HL-60 (cell line): ENCODE data around the gene ZNF771.
"Not testable (repeated sequence)": the region's sequence is repeated elsewhere in the genome, so short reads cannot be mapped to it uniquely, and the experiment has no call there.

Experiments used
- DNase-seq, 2 experiments: peaks; one replicate each; pipeline ENCODE4 v3.0.0-alpha.2; 2010 to 2020; ENCODE audit warnings: low read depth in 1 of 2, low spot score in 1 of 2
- H3K27ac ChIP-seq: fragments of 250-450 bp; sonication (Bioruptor Pico); replicated peaks from 2 replicates; pipeline ENCODE4 v1.5.1; 2020; ENCODE audit warnings: mild to moderate bottlenecking, moderate library complexity
- H3K27me3 ChIP-seq: fragments of 250-450 bp; sonication (Bioruptor Pico); 2 replicates; pipeline ENCODE4 v1.5.1; 2021; ENCODE audit warnings: mild to moderate bottlenecking, moderate library complexity; ENCODE audit not compliant: insufficient read depth, poor library complexity, severe bottlenecking
- H3K4me3 ChIP-seq: replicated peaks from 2 replicates; pipeline ENCODE4 v1.5.1; 2011; ENCODE audit warnings: mild to moderate bottlenecking, control low read depth, low read length; ENCODE audit not compliant: insufficient read depth
- GABPA ChIP-seq: IDR thresholded peaks from 2 replicates; pipeline ENCODE4 v1.6.1; 2012; ENCODE audit warnings: low read depth
- POLR2AphosphoS5 ChIP-seq: IDR thresholded peaks from 2 replicates; pipeline ENCODE4 v1.6.1; 2012; ENCODE audit warnings: low read depth
- REST ChIP-seq: IDR thresholded peaks from 2 replicates; pipeline ENCODE4 v1.6.1; 2012; ENCODE audit warnings: low read depth; ENCODE audit not compliant: insufficient replicate concordance
- SPI1 ChIP-seq: IDR thresholded peaks from 2 replicates; pipeline ENCODE4 v1.6.1; 2012; ENCODE audit warnings: low read depth, mild to moderate bottlenecking, borderline replicate concordance
- TF ChIP-seq, protein P1 (sequence below): IDR thresholded peaks from one replicate; pipeline ENCODE4 v1.5.1; 2011; ENCODE audit warnings: low read length, control low read depth, inconsistent platforms; ENCODE audit not compliant: insufficient read depth

ZNF771 gene

GRCh38 chr16:30447512-30448226, 40.3 kb downstream of the ZNF771 start:
- H3K4me3 ChIP-seq = no peak overlapping the region
- H3K27ac ChIP-seq = no peak overlapping the region
- H3K27me3 ChIP-seq = no peaks in the 10 kb centered on the region
- no peak for TF ChIP-seq GABPA
- TF ChIP-seq, protein P1, sequence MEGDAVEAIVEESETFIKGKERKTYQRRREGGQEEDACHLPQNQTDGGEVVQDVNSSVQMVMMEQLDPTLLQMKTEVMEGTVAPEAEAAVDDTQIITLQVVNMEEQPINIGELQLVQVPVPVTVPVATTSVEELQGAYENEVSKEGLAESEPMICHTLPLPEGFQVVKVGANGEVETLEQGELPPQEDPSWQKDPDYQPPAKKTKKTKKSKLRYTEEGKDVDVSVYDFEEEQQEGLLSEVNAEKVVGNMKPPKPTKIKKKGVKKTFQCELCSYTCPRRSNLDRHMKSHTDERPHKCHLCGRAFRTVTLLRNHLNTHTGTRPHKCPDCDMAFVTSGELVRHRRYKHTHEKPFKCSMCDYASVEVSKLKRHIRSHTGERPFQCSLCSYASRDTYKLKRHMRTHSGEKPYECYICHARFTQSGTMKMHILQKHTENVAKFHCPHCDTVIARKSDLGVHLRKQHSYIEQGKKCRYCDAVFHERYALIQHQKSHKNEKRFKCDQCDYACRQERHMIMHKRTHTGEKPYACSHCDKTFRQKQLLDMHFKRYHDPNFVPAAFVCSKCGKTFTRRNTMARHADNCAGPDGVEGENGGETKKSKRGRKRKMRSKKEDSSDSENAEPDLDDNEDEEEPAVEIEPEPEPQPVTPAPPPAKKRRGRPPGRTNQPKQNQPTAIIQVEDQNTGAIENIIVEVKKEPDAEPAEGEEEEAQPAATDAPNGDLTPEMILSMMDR = no peak
- no peak for TF ChIP-seq POLR2AphosphoS5
- TF ChIP-seq REST = no peak
- no peak; the same call in 1 of the 2 replicates for TF ChIP-seq SPI1
- DNase-seq = no peak

DNA sequence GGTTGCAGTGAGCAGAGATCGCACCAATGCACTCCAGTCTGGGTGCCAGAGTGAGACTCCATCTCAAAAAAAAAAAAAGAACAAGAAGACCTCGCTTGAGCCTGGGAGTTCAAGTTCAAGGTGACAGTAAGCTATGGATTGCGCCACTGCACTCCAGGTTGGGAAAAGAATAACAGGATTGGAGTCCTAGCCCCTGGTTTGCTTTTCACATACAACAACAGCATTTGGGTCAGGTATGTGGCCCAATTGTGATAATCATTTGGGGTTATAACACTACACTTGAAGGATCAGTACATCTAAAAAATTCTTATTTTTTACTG, 41.7 kb downstream of the ZNF771 start:
- no peaks in the 10 kb centered on the region for H3K27me3 ChIP-seq
- TF ChIP-seq GABPA = no peak
- no peak for TF ChIP-seq REST
- TF ChIP-seq POLR2AphosphoS5 = no peak
- TF ChIP-seq SPI1 = no peak
- TF ChIP-seq, protein P1 = no peak
- H3K4me3 ChIP-seq = no peak overlapping the region
- DNase-seq = no peak
- no peak overlapping the region for H3K27ac ChIP-seq

DNA sequence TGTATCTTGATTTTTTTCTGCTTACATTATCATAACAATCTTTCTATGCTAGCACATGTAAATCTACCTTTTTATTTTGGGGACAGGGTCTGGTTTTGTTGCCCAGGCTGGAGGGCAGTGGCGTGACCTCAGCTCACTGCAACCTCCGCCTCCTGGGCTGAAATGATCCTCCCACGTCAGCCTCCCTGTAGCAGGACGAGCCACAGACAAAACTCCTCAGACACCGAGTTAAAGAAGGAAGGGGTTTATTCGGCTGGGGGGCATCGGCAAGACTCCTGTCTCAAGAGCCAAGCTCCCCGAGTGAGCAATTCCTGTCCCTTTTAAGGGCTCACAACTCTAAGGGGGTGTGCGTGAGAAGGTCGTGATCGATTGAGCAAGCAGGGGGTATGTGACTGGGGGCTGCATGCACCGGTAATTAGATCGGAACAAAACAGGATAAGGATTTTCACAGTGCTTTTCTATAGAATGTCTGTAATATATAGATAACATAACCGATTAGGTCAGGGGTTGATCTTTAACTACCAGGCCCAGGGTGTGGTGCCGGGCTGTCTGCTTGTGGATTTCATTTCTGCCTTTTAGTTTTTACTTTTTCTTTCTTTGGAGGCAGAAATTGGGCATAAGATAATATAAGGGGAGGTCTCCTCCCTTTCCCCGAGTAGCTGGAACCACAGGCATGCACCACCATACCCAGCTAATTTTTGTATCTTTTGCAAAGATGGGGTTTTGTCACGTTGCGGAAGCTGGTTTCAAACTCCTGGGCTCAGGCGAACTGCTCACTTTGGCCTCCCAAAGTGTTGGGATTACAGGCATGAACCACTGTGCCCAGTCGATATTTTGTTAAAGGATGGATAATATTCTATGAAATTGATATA, 45.5 kb downstream of the ZNF771 start:
- H3K27me3 ChIP-seq, DNase-seq, H3K4me3 ChIP-seq: not testable (repeated sequence)
- peak overlapping the region; percentile 41 for H3K27ac ChIP-seq

DNA sequence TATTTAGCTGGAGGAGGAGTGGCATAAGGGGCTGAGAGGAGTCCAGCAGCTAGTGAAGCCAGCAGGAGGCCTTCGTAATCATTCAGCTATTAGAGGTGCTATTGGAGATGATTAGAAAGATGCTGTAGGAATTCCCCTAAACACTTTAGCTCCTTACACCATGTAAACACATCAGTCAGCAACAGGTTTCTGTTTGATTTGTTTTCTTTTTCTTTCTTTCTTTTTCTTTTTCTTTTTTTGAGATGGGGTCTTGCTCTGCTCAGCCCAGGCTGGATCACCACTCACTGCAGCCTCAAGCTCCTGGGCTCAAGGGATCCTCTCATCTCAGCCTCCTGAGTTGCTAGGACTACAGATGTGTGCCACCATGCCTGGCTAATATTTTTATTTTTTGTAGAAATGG, 48.9 kb downstream of the ZNF771 start:
- DNase-seq = no peak
- Histone ChIP-seq H3K4me3 (no peak overlapping the region), H3K27ac (no peak overlapping the region), H3K27me3 (no peaks in the 10 kb centered on the region)
- no peak for TF ChIP-seq GABPA
- no peak for TF ChIP-seq REST
- TF ChIP-seq, protein P1 = no peak
- TF ChIP-seq POLR2AphosphoS5 = no peak
- TF ChIP-seq SPI1 = no peak
